GM03348 (cell line): ENCODE measurements around the gene LCNL1.
A peak's percentile ranks its signal among the peaks of the same experiment; 100 is the strongest.

Experiments used
- DNase-seq: peaks from one replicate; pipeline ENCODE4 v3.0.0; 2012; ENCODE audit warnings: low spot score

Gene LCNL1

DNA sequence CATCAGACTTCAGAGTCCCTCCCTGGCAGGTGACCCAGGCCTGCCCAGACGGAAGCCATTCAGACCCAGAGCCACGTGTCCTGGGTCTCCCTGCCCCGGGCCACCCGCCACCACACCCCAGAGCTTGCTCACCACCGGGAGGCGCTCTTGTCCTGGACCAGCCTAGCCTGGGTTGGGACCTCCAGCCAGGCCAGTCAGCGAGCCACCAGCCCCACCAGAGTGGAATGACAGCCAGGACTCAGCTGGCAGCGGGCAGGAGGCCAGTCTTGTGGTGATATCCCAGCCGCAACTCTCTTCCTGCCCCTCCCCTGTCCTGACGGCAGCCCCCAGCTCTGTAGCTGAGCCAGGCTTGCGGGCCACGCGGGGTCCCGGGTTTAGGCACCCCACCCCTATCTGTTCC is 7.1 kb upstream of the LCNL1 start:
- no peak for DNase-seq

DNA sequence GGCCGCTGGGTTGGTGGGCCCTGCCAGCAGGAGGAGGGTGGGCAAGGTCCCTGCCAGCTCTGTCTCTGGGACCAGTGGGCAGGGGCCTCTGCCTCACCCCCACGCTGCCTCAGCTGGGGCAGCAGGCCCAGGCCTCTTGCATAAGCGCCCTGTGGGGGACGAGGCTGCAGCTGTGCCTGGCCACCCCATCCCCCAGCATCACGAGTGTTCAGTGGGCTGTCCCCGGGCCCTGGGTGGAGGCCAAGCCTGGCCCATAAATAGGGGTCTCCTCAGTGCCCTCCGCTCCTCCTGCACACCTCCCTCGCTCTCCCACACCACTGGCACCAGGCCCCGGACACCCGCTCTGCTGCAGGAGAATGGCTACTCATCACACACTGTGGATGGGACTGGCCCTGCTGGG is 5.6 kb upstream of the LCNL1 start, which contains the start of gene PTGDS:
Gene PTGDS, plus strand, starts transcription at position 282 of the 400 bp plus-strand sequence. Its CDS starts 75 bp downstream, at position 357.
- no peak for DNase-seq

DNA sequence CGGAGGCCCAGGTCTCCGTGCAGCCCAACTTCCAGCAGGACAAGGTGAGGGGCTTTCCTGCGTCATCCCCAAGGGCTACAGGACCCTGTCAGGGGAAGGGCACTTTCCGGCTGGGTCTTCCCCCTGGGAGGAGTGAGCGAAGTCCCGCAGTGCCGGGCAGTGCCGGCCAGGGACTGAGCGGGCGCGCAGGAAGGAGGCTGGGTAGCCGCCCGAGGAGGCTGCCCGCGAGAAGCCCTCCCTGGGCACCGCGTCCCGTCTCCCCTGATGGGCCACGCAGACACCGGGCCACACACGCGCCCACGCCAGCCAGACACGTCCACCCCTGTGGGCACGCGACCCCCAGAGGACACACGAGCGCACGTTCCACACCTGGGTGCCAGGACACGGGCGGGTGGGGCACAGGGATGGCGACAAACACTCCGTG is 5.1 kb upstream of the LCNL1 start:
- no peak for DNase-seq

DNA sequence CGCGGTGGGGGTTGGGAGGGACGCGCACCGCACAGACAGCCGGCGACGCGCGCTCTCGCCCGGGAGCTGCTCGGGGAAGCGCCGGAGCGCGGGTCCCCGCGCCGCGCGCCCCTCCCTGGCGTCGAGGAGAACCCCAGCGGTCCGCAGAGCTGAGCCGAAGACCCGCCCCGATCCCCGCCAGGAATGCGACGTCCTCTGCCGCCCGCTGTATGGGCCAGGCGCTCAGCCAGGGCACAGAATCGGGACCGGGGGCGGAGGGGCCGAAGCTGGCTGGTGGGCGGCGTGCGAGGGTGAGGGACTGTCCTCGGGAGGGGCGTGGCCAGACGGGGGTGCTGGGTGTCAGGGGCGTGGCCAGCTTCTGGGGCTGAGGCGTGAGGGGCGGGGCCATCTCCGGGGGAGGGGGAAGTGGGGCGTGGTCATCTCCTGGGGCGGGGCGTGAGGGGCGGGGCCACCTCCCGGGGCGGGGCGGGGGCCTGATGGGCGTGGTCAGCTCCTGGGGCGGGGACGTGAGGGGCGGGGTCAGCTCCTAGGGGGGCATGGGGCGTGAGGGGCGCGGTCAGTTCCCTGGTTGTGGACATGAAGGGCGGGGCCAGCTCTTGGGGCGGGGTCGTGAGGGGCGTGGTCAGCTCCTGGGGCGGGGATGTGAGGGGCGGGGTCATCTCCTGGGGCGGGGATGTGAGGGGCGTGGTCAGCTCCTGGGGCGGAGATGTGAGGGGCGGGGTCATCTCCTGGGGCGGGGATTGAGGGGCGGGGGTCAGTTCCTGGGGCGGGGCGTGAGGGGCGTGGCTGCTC is 4.5 kb upstream of the LCNL1 start:
- DNase-seq = peak; percentile 96

DNA sequence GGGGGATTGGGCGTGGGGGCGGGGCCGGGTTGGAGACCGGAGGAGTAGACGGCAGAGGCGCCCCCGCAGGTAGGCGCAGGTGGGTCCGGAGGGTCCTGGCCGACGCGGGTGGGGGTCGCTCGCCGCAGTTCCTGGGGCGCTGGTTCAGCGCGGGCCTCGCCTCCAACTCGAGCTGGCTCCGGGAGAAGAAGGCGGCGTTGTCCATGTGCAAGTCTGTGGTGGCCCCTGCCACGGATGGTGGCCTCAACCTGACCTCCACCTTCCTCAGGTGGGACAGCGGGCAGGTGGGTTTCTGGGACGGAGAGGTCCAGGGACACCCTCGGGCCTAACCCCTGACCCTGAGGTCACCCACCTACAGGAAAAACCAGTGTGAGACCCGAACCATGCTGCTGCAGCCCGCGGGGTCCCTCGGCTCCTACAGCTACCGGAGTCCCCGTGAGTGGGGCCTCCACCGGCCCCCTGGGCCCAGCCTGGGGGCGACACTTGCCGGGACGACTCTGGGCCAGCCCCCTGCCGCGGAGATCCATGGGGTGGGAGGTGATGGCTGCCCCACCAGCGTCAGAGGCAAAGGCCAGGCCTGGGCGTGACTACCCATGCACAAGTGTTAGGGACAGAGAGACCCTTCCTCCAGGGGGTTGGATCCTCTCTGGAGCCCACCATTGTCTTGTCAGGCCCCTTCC is 3.8 kb upstream of the LCNL1 start:
- DNase-seq = no peak

DNA sequence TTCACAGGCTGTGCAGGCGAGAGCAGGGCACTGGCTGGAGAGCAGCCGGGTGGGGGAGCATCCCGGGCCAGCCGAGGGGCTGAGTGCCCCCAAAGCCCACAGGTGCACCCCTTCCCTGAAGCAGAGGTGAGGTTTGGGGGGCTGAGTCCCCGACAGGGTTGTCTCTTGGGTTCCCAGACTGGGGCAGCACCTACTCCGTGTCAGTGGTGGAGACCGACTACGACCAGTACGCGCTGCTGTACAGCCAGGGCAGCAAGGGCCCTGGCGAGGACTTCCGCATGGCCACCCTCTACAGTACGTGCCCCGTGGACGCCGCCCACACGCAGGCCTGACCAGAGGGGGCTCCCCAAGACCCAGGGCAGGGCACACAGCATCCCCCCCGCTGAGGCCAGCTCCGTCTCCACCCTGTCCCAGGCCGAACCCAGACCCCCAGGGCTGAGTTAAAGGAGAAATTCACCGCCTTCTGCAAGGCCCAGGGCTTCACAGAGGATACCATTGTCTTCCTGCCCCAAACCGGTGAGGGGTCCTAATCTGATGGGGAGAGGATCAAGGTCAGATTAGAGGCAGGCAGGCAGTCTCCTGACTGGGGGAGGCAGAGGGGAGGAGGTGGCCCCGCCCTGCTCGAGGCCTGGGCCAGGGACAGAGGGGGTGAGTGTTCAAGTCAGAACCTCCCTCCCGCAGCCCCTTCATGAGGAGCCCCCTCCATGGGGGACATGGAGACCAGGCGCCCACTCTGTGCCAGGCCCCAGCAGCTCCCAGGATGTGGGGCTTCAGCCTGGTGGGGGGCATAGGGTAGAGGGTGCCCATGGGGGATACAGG is 2.8 kb upstream of the LCNL1 start:
- no peak for DNase-seq

DNA sequence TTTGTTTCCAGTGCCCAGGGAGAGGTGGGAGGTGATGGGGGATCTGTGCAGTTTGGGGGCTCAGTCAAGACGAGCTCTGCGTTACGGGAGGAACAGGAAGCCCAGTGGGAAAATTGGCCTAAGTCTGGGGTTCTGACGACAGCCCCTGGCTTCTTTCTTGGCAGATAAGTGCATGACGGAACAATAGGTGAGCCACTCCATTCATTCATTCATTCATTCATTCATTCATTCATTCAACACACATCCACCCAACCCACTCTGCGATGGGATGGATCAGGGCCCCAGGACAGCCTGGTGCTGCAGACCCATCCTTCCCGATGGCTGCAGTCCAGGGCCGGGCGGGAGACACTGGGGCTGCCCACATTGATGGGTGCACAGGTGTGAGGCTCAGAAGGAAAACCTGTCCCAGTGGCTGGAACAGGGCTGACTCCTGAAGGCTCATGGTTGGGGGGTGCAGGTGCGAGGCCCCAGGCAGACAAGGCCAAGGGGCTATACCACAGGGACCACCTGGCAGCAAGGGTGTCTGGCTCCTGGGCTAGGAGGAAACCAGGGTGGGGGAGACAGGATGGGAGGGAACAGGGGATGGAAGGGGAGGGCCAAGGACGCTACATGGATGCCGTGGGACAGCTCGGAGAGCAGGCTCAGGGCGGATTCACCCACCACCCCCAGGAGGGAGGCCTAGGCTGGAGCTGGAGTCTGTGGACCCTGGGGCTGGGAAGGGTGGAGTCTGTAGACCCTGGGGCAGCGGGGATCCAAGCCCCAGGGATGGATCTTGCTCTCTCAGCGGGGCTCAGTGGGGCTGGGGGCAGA is 1.9 kb upstream of the LCNL1 start:
- DNase-seq = no peak

DNA sequence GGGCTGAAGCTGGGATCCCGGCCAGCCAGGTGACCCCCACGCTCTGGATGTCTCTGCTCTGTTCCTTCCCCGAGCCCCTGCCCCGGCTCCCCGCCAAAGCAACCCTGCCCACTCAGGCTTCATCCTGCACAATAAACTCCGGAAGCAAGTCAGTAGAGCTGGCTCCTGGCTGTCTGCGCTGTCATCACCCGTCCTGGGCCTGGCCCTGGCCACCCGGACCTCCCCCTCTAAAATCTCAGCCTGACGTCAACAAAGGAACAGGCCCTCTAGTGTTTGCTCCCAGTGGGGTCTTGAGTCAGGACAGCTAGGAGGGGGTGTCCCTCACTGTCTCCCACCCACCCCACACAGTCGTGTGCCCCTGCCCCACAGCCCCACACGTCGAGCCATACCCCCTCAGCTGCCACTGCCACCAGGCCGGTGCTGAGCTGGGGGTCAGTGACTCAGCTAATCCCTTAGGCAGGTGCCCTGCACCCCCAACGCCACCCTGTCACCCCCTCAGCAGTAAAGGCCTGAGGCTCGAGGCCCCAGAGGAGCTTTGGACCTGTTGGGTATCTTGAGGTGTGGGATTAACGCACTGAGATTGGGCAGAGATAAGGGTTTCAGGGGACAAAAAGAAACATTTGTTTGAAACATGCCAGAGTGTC is 1.1 kb upstream of the LCNL1 start:
- no peak for DNase-seq

DNA sequence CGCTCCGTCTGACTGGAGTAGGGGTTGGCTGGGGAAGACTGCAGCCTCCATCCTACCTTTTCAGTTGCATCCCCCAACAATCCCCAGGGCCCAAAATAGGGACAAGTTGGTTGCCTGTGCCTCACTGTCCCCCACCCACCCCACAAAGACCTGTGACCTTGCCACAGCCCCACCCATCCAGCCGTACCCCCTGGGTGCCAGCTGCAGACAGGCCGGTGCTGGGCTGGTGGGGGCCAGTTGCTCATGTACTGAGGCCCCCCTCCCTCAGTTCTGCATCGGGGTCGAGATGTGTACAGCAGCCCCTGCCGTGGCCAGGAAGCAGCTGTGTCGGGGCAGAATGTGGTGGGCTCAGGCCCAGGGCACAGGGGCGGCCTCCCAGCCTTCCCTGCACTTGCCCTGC is 374 bp downstream of the LCNL1 start:
- no peak for DNase-seq

DNA sequence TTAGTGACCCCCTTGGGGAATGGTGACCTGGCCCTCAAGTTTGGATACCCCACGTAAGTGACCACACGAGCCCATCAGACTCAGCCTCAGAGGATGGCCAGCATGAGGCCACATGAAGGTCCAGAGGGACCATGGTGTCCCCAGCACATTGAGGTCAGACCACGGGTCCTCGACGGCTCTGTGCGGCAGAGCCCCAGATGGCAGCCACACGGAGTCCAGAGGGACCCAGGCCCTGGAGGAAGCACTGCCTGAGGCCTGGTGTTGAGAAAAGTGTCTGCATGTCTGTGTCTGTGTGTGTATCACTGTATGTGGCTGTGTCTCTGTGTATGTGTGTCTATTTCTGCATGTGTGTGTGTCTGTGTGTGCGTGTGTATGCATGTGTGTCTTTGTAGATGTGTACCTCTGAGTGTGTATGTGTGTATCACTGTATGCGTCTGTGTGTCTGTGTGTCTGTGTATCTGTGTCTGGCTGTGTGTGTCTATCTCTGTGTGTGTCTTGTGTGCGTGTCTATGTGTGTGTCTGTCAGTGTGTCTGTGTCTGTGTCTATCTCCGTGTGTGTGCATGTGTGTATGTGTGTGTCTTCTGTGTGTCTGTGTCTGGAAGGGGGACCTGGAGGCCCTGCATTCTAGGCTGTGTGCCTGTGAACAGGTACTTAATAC is 992 bp downstream of the LCNL1 start:
- DNase-seq = no peak

DNA sequence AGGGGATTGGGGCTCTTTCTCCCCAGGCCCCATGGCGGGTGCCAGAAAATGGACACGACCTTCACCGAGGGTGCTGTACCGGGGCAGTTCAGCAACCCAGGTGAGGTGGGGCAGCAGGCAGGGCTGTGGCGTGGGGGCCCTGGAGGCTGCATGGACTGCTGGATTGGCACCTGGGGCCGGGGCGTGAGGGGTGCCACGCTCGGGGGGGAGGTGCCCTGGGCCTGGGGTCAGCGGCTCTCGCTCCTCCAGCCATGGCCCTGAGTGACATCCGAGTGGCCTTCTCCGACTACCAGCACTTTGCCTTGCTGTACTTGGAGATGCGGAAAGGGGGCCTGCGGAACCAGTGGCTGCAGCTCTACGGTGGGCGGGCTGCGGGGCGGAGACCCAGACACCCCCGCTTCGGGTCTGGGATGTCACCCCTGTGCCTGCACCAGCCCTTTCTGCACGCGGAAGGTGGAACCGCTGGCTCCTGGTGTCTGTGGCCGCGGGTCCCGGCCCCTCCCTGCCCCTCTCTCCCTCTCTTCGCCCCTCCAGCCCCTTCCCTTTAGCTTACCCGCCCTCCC is 1.8 kb downstream of the LCNL1 start:
- no peak for DNase-seq

DNA sequence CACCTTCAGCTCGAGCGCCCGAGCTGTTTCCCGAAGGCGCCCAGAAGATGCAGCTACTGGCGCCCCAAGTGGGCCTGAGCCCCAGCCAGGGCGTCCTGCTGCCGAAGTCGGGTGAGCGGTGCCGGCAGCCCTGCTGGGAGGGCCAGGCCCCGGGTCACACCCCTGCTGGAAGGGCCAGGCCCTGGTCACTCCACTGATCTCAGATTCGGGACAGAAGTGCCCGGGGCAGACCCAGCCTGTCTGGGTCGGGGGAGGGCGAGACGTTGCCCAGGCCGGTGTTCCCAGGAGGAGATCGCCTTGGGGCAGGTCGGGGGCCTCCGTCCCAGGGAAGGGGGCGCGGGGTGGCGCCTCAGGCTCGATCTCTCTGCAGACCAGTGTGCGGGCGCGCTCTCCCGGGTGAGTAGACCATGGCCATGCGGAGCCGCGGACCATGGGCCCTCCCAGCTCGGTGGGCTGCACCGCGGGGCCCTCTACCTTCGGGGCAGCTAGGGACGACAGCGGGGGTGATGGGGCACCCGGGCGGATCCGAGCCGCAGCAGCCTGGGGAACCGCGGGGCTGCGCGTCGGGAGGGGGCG is 2.3 kb downstream of the LCNL1 start:
- no peak for DNase-seq

DNA sequence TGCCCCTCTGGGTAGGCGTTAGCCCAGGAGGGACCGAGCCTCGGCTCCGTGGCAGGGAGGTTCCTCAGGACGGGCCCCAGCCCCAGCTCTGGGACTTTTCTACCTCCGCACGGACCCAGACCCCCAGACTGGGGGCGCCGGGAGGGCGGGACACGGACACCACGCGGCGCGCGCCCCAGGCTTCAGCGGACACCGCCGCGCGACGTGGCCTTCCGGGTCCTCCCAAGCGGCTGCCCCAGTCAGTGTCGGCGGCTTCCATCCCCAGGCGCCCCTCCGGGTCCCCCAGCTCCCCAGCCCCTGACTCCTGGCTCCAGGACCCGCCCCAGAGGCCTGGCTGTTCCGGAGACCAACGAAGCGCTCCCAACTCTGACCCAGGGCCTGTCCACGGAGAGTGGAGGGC is 3.1 kb downstream of the LCNL1 start:
- no peak for DNase-seq

DNA sequence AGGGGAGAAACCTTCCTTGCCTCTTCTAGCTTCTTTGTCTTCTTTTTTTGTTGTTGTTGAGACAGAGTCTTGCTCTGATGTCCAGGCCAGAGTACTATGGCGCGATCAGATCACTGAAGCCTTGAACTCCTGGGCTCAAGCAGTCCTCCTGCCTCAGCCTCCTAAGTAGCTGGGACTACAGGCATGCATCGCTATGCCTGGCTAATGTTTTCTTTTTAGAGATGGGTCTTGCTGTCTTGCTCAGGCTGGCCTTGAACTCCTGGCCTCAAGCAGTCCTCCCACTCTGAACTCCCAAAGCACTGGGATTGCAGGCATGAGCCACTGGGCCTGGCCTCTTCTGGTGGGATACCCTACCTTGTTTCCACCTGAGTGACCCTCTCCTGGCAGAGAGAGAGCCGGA is 6.1 kb downstream of the LCNL1 start:
- DNase-seq = no peak

DNA sequence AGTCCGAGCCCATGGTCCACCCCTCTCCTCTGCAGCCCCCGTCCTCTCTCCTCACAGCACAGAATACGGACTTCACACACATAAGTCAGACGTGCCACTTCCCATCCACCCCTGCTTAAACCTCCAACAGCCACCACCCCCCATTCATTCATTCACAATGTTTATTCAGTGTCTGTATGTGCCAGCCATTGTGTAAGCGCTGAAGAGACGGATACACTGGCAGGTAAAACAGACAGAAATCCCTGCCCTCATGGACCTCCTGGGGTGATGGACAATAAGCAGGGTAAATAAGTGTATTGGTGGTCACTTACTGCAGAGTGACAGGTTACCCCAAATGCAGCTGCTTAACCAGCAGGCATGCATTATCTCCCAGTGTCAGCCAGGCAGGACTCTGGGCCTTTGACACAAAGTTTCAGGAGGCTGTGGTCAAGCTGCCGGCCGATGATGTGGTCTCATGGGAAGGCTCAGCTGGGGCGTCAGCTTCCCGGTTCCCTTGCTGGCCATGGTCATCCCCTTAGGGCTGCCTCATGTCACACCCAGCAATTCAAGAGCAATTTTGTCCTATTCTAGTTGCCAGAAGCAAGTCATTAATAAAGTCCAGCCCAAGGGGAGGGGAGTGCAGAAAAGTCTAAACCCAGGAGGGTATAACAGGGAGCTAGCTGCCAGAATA is 7.6 kb downstream of the LCNL1 start:
- no peak for DNase-seq

DNA sequence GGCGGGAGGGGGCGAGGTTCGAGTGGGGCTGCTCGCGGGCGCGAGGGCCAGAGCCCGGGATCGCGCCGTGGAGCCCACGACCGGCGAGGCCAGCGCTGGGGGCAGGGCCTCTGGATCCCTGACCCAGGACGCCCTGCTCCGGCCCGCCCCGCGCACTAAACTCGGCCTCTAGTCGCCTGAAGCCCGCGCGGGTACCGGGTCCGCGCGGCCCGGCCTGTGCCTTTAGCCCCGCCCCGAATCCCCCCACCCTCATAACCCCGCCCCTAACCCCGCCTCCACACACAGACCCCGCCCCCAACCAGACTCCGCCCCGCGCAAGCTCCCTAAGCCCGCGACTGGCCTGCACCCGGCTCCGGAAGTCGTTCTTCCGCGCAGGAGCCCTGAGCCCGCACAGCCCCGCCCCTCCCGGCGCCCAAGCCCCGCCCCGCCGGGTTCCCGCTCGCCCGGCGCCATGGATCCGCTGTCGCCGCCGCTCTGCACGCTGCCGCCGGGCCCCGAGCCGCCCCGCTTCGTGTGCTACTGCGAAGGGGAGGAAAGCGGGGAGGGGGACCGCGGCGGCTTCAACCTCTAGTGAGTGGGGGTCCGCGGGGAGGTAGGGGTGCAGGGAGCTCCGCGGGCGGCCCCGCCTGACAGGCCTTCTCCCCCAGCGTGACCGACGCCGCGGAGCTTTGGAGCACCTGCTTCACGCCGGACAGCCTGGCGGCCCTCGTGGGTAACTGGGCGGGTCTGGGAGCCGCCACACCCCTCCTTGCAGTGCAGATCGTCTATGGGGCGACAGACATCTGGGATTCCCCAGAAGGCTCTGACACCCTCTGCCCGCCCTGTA is 9.4 kb downstream of the LCNL1 start, which contains the start of gene PAXX:
Gene PAXX, plus strand, starts transcription at position 430 of the 826 bp plus-strand sequence. Its CDS starts 22 bp downstream, at position 452.
- DNase-seq = peak; percentile 99

DNA sequence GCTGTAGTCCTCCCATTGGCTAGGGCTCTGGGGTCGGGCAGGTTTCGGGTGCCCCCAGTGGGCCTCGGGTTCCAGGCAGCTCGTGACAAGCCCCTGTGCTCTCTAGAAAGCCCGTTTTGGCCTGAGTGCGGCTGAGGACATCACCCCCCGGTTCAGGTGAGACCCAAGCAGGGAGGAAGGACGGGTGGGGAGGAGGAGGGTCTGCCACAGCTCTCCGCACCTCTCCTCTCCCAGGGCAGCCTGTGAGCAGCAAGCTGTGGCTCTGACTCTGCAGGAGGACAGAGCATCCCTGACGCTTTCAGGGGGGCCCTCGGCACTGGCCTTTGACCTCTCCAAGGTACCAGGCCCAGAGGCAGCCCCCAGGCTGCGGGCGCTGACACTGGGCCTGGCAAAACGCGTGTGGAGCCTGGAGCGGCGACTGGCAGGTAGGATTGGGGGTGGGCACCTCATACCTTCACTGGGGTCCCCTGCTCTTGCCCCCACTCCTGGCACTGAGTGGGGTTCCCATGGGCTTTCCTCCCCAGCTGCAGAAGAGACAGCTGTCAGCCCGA is 10.1 kb downstream of the LCNL1 start:
- no peak for DNase-seq
